Smooth muscle cell (in vitro differentiated cells): Measurements from ENCODE around the gene PITPNM2. TPM values are rescaled to one million over a fixed set of nuclear protein-coding genes. Genes with fewer than 3 reads are reported as not detected.

ENCODE experiments used
- DNase-seq: peaks from one replicate; lab custom pipeline; 2025; ENCODE audit not compliant: unreplicated experiment; lab: John Stamatoyannopoulos, UW
- H2AFZ ChIP-seq: fragments of 200-600 bp; sonication (generic); 2 replicates; pipeline ENCODE4 v1.6.0; 2016; ENCODE audit warnings: antibody characterized with exemption, low read depth, mild to moderate bottlenecking
- H3F3A ChIP-seq: fragments of 200-600 bp; sonication (generic); 2 replicates; pipeline ENCODE4 v1.6.0; 2017; ENCODE audit warnings: antibody characterized with exemption, low read depth
- H3K27ac ChIP-seq: fragments of 200-600 bp; sonication (generic); 2 replicates; pipeline ENCODE4 v1.5.1; 2016; ENCODE audit warnings: low read depth, mild to moderate bottlenecking
- H3K27me3 ChIP-seq: fragments of 200-600 bp; sonication (generic); 2 replicates; pipeline ENCODE4 v1.6.1; 2016; ENCODE audit warnings: low read depth, mild to moderate bottlenecking
- H3K36me3 ChIP-seq: fragments of 200-600 bp; sonication (generic); 2 replicates; pipeline ENCODE4 v1.5.1; 2016; ENCODE audit warnings: low read depth
- H3K4me1 ChIP-seq: fragments of 200-600 bp; sonication (generic); 2 replicates; pipeline ENCODE4 v1.5.1; 2016; ENCODE audit warnings: low read depth
- H3K4me2 ChIP-seq: fragments of 200-600 bp; sonication (generic); 2 replicates; pipeline ENCODE4 v1.6.0; 2016; ENCODE audit warnings: mild to moderate bottlenecking
- H3K4me3 ChIP-seq: fragments of 200-600 bp; sonication (generic); 2 replicates; pipeline ENCODE4 v1.5.1; 2016; ENCODE audit warnings: mild to moderate bottlenecking
- H3K79me2 ChIP-seq: fragments of 200-600 bp; sonication (generic); 2 replicates; pipeline ENCODE4 v1.6.0; 2016; ENCODE audit warnings: low read depth, mild to moderate bottlenecking
- H3K9ac ChIP-seq: fragments of 200-600 bp; sonication (generic); 2 replicates; pipeline ENCODE4 v1.6.0; 2016; ENCODE audit warnings: low read depth
- H3K9me3 ChIP-seq: fragments of 200-600 bp; sonication (generic); replicated peaks from 2 replicates; pipeline ENCODE4 v1.5.1; 2016; ENCODE audit warnings: low read depth
- H4K20me1 ChIP-seq: fragments of 200-600 bp; sonication (generic); 2 replicates; pipeline ENCODE4 v1.6.0; 2016; ENCODE audit warnings: low read depth
- WGBS: methylation state at CpG from one replicate; pipeline ENCODE4 v1.1.7; 2016; ENCODE audit warnings: low lambda C conversion rate; 5-methylcytosine and 5-hydroxymethylcytosine counted together
- polyA plus RNA-seq: library from polyadenylated mRNA; unstranded; fragments of >200 nt; fragmentation: Nextera tagmentation; extraction: Ambion mirVana; gene quantifications from 2 replicates; pipeline ENCODE4 v1.2.1, GENCODE V29; 2016
- total RNA-seq: library from RNA; depleted of rRNA; stranded (reverse); fragments of >200 nt; gene quantifications from 2 replicates; pipeline ENCODE4 v1.2.3, GENCODE V29; 2014
- TF ChIP-seq, protein P1 (sequence below): fragments of 200-600 bp; sonication (generic); IDR thresholded peaks from 2 replicates; pipeline ENCODE4 v1.5.1; 2017; ENCODE audit warnings: borderline replicate concordance, mild to moderate bottlenecking, antibody characterized with exemption; ENCODE audit not compliant: insufficient read depth, poor library complexity, severe bottlenecking

PITPNM2 gene
- total and polyA plus RNA-seq, 2 experiments from 2014 or later, result 1.3 to 1.7 TPM

- Histone ChIP-seq H3K36me3 (no peaks in the 10 kb centered on the region), H3F3A (peaks cover 20% of the 10 kb centered on the region), H3K27ac (no peak overlapping the region), H3K27me3 (no peaks in the 10 kb centered on the region), H3K4me3 (no peak overlapping the region), H3K9me3 (no peaks in the 10 kb centered on the region), H3K4me1 (no peaks in the 10 kb centered on the region), H3K9ac (no peak overlapping the region), H2AFZ (no peak overlapping the region), H3K79me2 (peaks cover 25% of the 10 kb centered on the region), H4K20me1 (peaks cover 5% of the 10 kb centered on the region), H3K4me2 (peak overlapping the region; percentile 89)
- DNase-seq, result no peak
- 54% methylated on average over 5 of the region's 5 CpGs for WGBS
- TF ChIP-seq, protein P1, sequence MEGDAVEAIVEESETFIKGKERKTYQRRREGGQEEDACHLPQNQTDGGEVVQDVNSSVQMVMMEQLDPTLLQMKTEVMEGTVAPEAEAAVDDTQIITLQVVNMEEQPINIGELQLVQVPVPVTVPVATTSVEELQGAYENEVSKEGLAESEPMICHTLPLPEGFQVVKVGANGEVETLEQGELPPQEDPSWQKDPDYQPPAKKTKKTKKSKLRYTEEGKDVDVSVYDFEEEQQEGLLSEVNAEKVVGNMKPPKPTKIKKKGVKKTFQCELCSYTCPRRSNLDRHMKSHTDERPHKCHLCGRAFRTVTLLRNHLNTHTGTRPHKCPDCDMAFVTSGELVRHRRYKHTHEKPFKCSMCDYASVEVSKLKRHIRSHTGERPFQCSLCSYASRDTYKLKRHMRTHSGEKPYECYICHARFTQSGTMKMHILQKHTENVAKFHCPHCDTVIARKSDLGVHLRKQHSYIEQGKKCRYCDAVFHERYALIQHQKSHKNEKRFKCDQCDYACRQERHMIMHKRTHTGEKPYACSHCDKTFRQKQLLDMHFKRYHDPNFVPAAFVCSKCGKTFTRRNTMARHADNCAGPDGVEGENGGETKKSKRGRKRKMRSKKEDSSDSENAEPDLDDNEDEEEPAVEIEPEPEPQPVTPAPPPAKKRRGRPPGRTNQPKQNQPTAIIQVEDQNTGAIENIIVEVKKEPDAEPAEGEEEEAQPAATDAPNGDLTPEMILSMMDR, result no peak
These were observed 2.2 kb downstream of the PITPNM2 start for GRCh38 chr12:123148655-123149054.

- no peak overlapping the region for H3K9ac ChIP-seq
- H3K4me3 ChIP-seq, result no peak overlapping the region
- no peaks in the 10 kb centered on the region for H3K9me3 ChIP-seq
- peak overlapping the region; percentile 89 for H3K4me2 ChIP-seq
- H3K27me3 ChIP-seq, result no peaks in the 10 kb centered on the region
- no peaks in the 10 kb centered on the region for H3K4me1 ChIP-seq
- H2AFZ ChIP-seq, result no peak overlapping the region
- peaks cover 25% of the 10 kb centered on the region for H3K79me2 ChIP-seq
- peaks cover 20% of the 10 kb centered on the region for H3F3A ChIP-seq
- H3K27ac ChIP-seq, result no peak overlapping the region
- no peak for DNase-seq
- TF ChIP-seq, protein P1, result no peak
- no peaks in the 10 kb centered on the region for H3K36me3 ChIP-seq
- H4K20me1 ChIP-seq, result peaks cover 5% of the 10 kb centered on the region
- 23% methylated on average over 9 of the region's 9 CpGs for WGBS
These were observed 2.7 kb downstream of the PITPNM2 start for GRCh38 chr12:123148223-123148622.

DNA sequence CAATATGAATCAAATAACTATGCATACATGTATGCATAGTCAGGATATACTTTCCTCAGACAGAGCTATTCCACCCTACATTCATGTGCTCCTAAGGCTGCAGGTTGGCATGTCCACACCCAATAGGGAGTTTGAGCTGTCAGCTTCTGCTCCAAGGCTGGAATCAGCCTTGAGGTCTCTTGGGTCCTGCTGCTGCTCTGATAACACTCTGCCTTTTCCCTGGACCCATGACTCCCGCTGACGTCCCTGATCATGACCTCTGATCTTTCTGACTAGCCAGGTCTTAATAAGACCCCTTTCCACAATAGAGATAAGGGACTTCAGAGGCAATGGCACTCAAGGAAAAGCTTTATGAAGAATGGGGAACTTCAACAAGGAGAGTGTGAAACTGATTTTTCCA, 5.7 kb downstream of the PITPNM2 start:
- Histone ChIP-seq H3K27me3 (no peaks in the 10 kb centered on the region), H4K20me1 (peaks cover 15% of the 10 kb centered on the region), H3K4me1 (peaks cover 20% of the 10 kb centered on the region), H3K9ac (no peak overlapping the region), H3K9me3 (no peaks in the 10 kb centered on the region), H3F3A (peaks cover 36% of the 10 kb centered on the region), H3K79me2 (peaks cover 25% of the 10 kb centered on the region), H3K36me3 (no peaks in the 10 kb centered on the region), H3K4me3 (no peak overlapping the region), H2AFZ (no peak overlapping the region), H3K27ac (no peak overlapping the region), H3K4me2 (no peak overlapping the region)
- no peak for DNase-seq
- TF ChIP-seq, protein P1, result no peak
- 58% methylated on average over 2 of the region's 2 CpGs for WGBS

DNA sequence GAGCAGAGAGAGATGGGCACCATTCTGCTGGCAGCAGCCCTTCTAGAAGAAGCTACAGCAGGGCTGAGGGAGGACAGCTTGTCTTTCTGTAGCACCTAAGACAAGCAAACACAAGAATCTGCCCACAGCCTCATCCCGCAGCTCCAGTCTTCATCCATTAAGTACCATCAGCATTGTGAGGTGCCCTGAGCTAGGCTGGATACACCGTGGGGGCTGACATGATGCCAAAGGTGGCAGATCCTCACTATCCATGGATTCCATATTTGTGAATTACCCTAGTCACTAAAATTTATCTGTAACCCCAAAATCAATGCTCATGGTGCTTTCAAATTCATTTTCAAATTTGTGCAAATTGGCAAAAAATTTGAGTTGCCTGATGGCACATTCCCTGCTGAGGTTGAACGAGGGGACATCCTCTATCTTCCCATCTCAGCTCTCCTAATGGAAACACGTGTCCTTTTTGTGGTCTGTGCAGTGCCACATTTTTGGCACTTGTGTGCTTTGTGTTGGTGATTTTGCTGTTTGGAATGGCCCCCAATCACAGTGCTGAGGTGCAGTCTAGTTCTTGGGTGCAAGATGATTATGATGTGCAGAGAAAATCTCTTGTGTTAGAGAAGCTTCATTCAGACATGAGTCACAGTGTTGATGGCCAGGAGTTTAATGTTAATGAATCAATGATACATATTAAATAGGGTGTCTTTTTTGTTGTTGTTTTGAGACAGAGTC, 7.0 kb downstream of the PITPNM2 start:
- H2AFZ ChIP-seq, result no peak overlapping the region
- WGBS, result 91% methylated on average over 4 of the region's 4 CpGs
- peaks cover 37% of the 10 kb centered on the region for H3K79me2 ChIP-seq
- no peak overlapping the region for H3K27ac ChIP-seq
- H3K4me1 ChIP-seq, result peaks cover 27% of the 10 kb centered on the region
- peaks cover 14% of the 10 kb centered on the region for H4K20me1 ChIP-seq
- H3K9ac ChIP-seq, result no peak overlapping the region
- TF ChIP-seq, protein P1, result no peak
- no peaks in the 10 kb centered on the region for H3K36me3 ChIP-seq
- H3K9me3 ChIP-seq, result no peaks in the 10 kb centered on the region
- no peak for DNase-seq
- peaks cover 26% of the 10 kb centered on the region for H3F3A ChIP-seq
- H3K4me2 ChIP-seq, result no peak overlapping the region
- no peak overlapping the region for H3K4me3 ChIP-seq
- H3K27me3 ChIP-seq, result no peaks in the 10 kb centered on the region
